Activated B cell treated with CpG ODN at 0.5 μM for 24 hours (primary cell): Measurements from ENCODE around the gene RALBP1. TPM values are rescaled to one million over a fixed set of nuclear protein-coding genes. Genes with fewer than 3 reads are reported as not detected.

Experiments
- ATAC-seq: fragments of 200-7000 bp; cut with Tn5 transposase; one replicate; pipeline ENCODE4 v1.10.0; 2021; ENCODE audit warnings: low read depth, mild to moderate bottlenecking, moderate library complexity
- CTCF ChIA-PET: fragments of 350-600 bp; sonication (Branson Sonifier 250); formaldehyde crosslinking; loops from one replicate; lab custom pipeline; 2021; ENCODE audit warnings: antibody characterized with exemption; lab: Charles Lee
- POLR2A ChIA-PET: fragments of 350-600 bp; sonication (Branson Sonifier 250); formaldehyde crosslinking; loops from one replicate; lab custom pipeline; 2021; ENCODE audit warnings: antibody characterized with exemption; lab: Charles Lee
- DNase-seq: peaks from one replicate; pipeline ENCODE4 v3.0.0; 2022
- H3K27ac Mint-ChIP-seq: one replicate; pipeline ENCODE4 v1.8.0; 2020; ENCODE audit warnings: mixed read lengths
- H3K27me3 Mint-ChIP-seq: one replicate; pipeline ENCODE4 v1.8.0; 2021; ENCODE audit warnings: mixed read lengths
- H3K36me3 Mint-ChIP-seq: one replicate; pipeline ENCODE4 v1.8.0; 2021; ENCODE audit warnings: low read depth, mixed read lengths
- H3K4me1 Mint-ChIP-seq: one replicate; pipeline ENCODE4 v1.8.0; 2021; ENCODE audit warnings: mixed read lengths
- H3K4me3 Mint-ChIP-seq: one replicate; pipeline ENCODE4 v1.8.0; 2020; ENCODE audit warnings: mild to moderate bottlenecking, mixed read lengths
- H3K9me3 Mint-ChIP-seq: one replicate; pipeline ENCODE4 v1.8.0; 2020; ENCODE audit warnings: mixed read lengths
- intact Hi-C: fragments of 100-400 bp; cut with micrococcal nuclease; formaldehyde crosslinking; loops from one replicate; pipeline ENCODE4 v1.15.1; 2024
- total RNA-seq: library from RNA; stranded (reverse); gene quantifications from 2 replicates; pipeline ENCODE4 v1.2.3, GENCODE V29; 2022
- TF ChIP-seq, protein P1 (sequence below): fragments of 200-600 bp; IDR thresholded peaks from one replicate; pipeline ENCODE4 v1.8.0; 2022; ENCODE audit warnings: antibody characterized with exemption, mild to moderate bottlenecking

Gene RALBP1
- total RNA-seq, 1 donor from 2014 or later: 32.7 TPM

DNA sequence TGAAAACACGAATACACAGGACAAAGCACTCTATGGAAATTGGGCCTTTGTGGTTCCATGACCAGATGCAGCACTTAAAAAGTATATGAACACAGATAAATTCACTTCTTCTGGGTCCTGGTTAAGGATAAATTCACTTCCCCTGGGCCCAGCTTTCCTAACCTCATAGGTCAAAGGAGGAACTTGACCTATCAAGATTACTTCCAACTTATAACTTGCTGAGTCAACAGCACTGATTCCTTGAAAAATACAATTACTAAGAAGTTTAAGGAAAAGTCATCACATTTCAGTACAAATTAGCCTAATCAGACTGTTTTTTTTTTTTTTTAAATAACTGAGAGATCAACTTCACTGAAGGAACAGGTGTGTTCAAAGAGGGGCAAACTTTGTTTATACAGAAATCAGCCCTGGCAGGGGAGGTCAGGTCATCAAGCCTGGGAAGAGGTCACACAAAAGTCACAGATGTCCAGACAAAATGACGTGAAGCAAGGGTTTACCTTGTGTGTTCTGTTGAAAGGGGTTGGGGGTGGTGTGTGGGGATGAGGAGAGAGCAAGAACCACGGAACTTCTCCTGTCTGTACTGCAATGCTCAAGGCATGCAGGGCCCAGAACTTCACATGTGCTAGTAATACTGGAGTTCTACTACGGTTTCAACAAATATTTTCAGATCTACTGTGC, 83.2 kb downstream of the RALBP1 start:
- peaks cover 86% of the 10 kb centered on the region for H3K36me3 Mint-ChIP-seq
- CTCF ChIA-PET: no interaction called here
- H3K9me3 Mint-ChIP-seq: no peaks in the 10 kb centered on the region
- no peak for DNase-seq
- intact Hi-C loops: no loop called here
- H3K27me3 Mint-ChIP-seq: no peaks in the 10 kb centered on the region
- POLR2A ChIA-PET: no interaction called here
- no peak for ATAC-seq
- no peak overlapping the region for H3K27ac Mint-ChIP-seq
- no peak overlapping the region for H3K4me3 Mint-ChIP-seq
- TF ChIP-seq, protein P1, sequence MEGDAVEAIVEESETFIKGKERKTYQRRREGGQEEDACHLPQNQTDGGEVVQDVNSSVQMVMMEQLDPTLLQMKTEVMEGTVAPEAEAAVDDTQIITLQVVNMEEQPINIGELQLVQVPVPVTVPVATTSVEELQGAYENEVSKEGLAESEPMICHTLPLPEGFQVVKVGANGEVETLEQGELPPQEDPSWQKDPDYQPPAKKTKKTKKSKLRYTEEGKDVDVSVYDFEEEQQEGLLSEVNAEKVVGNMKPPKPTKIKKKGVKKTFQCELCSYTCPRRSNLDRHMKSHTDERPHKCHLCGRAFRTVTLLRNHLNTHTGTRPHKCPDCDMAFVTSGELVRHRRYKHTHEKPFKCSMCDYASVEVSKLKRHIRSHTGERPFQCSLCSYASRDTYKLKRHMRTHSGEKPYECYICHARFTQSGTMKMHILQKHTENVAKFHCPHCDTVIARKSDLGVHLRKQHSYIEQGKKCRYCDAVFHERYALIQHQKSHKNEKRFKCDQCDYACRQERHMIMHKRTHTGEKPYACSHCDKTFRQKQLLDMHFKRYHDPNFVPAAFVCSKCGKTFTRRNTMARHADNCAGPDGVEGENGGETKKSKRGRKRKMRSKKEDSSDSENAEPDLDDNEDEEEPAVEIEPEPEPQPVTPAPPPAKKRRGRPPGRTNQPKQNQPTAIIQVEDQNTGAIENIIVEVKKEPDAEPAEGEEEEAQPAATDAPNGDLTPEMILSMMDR: no peak
- H3K4me1 Mint-ChIP-seq: no peaks in the 10 kb centered on the region

DNA sequence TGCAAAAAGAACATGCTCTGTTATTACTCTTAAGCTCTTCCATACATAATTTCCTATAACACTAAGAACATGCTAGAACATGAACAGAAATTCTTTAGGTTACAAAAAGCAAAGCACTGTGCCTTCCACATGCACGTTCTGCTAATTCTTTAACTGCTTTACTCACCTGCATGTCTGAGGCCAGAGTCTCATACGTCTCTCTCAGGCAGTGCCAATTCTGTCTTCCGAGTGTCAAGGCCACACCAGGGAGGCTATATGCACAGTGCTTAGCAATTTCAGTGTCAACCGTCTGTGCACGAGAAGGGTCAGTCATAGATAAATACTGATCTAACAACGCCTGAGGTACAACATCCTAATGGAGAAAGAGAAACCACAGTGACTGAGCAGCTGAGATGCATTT, 83.9 kb downstream of the RALBP1 start:
- ChIA-PET CTCF (no interaction called here), POLR2A (no interaction called here)
- no peak for DNase-seq
- Mint-ChIP-seq H3K27me3 (no peaks in the 10 kb centered on the region), H3K4me1 (no peaks in the 10 kb centered on the region), H3K9me3 (no peaks in the 10 kb centered on the region), H3K36me3 (peaks cover 87% of the 10 kb centered on the region), H3K4me3 (no peak overlapping the region), H3K27ac (no peak overlapping the region)
- intact Hi-C loops: no loop called here
- TF ChIP-seq, protein P1: no peak
- ATAC-seq: no peak

DNA sequence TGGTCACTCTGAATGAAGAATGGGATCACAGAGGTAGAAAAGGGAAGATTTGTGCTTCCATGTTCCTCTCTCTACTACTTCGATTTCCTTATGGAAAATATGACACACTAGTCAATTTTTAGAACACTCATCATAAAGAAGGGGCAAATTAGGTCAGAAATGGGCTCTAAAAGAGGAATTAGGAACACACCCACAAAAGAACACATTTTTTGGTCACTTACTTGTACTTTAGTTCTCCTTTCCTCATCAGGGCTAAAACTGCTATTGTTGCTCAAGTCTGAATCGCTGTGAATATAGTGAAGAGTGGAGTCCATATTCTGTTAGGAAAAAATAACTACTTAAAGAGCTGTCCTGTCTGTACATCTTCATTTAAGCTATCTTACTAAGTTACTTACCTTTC, 86.4 kb downstream of the RALBP1 start:
- ATAC-seq: no peak
- no peak for DNase-seq
- no peak overlapping the region for H3K27ac Mint-ChIP-seq
- no peaks in the 10 kb centered on the region for H3K27me3 Mint-ChIP-seq
- no peak overlapping the region for H3K4me3 Mint-ChIP-seq
- H3K9me3 Mint-ChIP-seq: no peaks in the 10 kb centered on the region
- ChIA-PET POLR2A (no interaction called here), CTCF (no interaction called here)
- intact Hi-C loops: no loop called here
- no peaks in the 10 kb centered on the region for H3K4me1 Mint-ChIP-seq
- TF ChIP-seq, protein P1: no peak
- peaks cover 75% of the 10 kb centered on the region for H3K36me3 Mint-ChIP-seq

DNA sequence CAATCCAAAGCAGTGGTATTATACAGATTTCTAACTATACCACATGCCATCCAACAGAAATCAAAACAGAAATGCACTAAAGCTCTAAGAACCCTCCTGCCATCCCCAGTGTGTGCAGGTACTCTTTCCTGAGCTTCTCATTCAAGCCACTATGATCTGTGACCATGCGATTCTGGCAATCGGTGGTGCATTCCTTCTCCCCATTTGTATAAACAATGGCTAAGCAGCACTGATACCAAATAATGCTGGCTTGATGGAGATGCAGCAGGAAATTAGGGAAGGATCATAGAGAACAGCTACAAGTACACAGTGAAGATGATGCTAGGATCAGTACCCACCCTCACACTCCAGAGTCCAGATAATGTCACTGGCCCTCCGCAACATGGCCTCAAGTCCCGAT, 87.3 kb downstream of the RALBP1 start:
- Mint-ChIP-seq H3K27me3 (no peaks in the 10 kb centered on the region), H3K4me1 (no peaks in the 10 kb centered on the region), H3K9me3 (no peaks in the 10 kb centered on the region), H3K4me3 (no peak overlapping the region), H3K36me3 (peaks cover 75% of the 10 kb centered on the region), H3K27ac (no peak overlapping the region)
- DNase-seq (no peak), ATAC-seq (no peak)
- CTCF ChIA-PET: no interaction called here
- intact Hi-C loops: no loop called here
- POLR2A ChIA-PET: no interaction called here
- TF ChIP-seq, protein P1: no peak

DNA sequence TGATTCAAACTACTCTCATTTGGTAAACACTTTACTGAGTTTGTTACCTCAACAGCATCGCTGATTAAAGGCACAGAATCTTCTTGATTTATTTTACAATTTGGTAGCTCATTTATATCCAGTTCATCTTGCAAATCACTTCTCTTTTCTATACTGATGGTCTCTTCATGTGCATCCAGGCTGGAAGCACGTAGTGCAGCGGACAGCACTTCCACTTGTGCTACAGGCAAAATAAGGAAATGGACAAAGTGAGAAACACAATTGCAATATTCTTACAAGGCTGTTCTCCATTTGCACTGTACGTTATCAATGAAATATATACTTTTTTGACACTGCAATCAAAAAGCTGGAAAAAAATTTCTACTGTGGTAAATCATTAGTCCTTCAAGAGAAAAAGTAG, 88.0 kb downstream of the RALBP1 start:
- intact Hi-C loops: no loop called here
- Mint-ChIP-seq H3K4me1 (no peaks in the 10 kb centered on the region), H3K27me3 (no peaks in the 10 kb centered on the region), H3K36me3 (peaks cover 73% of the 10 kb centered on the region), H3K27ac (no peak overlapping the region), H3K9me3 (no peaks in the 10 kb centered on the region), H3K4me3 (no peak overlapping the region)
- ATAC-seq (no peak), DNase-seq (no peak)
- TF ChIP-seq, protein P1: no peak
- ChIA-PET POLR2A (no interaction called here), CTCF (no interaction called here)
